A549 (cell line): ENCODE measurements around the gene KRTAP5-8. TPM values are rescaled to one million over a fixed set of nuclear protein-coding genes. Genes with fewer than 3 reads are reported as not detected.

ENCODE experiments used
- ATAC-seq, 2 experiments: fragments of 200-7000 bp in 1 of 2; fragments of >200 bp in 1 of 2; cut with Nextera tagmentation in 1 of 2; cut with Tn5 transposase in 1 of 2; 3 replicates each; pipeline versions ENCODE4 v1.8.0 to v1.9.1; 2018 to 2020; ENCODE audit warnings: mild to moderate bottlenecking in 1 of 2, moderate library complexity in 1 of 2
- CTCF ChIA-PET: fragments of 300-600 bp; sonication (Branson Sonifier 250); formaldehyde crosslinking; extraction: SDS; loops from one replicate; lab custom pipeline; 2021; ENCODE audit warnings: antibody characterized with exemption, inconsistent platforms; lab: Yijun Ruan, JAX
- POLR2A ChIA-PET: fragments of 350-600 bp; formaldehyde crosslinking; extraction: SDS; loops from one replicate; lab custom pipeline; 2021; ENCODE audit warnings: antibody characterized with exemption, inconsistent platforms; lab: Yijun Ruan, JAX
- DNase-seq, 2 experiments: peaks; one replicate each; pipeline versions ENCODE4 v3.0.0 to v3.0.0-alpha.2; 2011 to 2016; ENCODE audit warnings: low read depth in 1 of 2, low spot score in 1 of 2
- FAIRE-seq: peaks from 2 replicates; lab custom pipeline; 2011; peaks lifted over from hg19 to GRCh38; lab: Jason Lieb, UNC
- H3K27ac ChIP-seq, 2 experiments: fragments of >200 bp; sonication (Bioruptor Twin); formaldehyde crosslinking; 3 replicates each; pipeline ENCODE4 v1.5.1; 2016 to 2017
- H3K4me1 ChIP-seq: fragments of >200 bp; sonication (Bioruptor Twin); formaldehyde crosslinking; 3 replicates; pipeline ENCODE4 v1.6.1; 2016
- H3K4me2 ChIP-seq: fragments of >200 bp; sonication (Bioruptor Twin); formaldehyde crosslinking; 3 replicates; pipeline ENCODE4 v1.6.1; 2016
- H3K4me3 ChIP-seq: fragments of >200 bp; sonication (Bioruptor Twin); formaldehyde crosslinking; 3 replicates; pipeline ENCODE4 v1.5.1; 2016
- H3K9me3 ChIP-seq: fragments of >200 bp; sonication (Bioruptor Twin); formaldehyde crosslinking; 3 replicates; pipeline ENCODE4 v1.6.1; 2016
- ATOH8 ChIP-seq: fragments of 250-450 bp; sonication (Bioruptor Pico); IDR thresholded peaks from 2 replicates; pipeline ENCODE4 v1.5.0; 2020; ENCODE audit warnings: low read depth, mild to moderate bottlenecking, moderate library complexity
- BCL3 ChIP-seq: fragments of >200 bp; sonication (Bioruptor Twin); formaldehyde crosslinking; IDR thresholded peaks from 3 replicates; pipeline ENCODE4 v1.6.1; 2016
- CHD2 ChIP-seq: fragments of 150-350 bp; IDR thresholded peaks from 2 replicates; pipeline ENCODE4 v1.6.1; 2014; ENCODE audit warnings: low read length; ENCODE audit not compliant: partially characterized antibody
- ELK1 ChIP-seq: fragments of 150-350 bp; IDR thresholded peaks from 2 replicates; pipeline ENCODE4 v1.6.1; 2014; ENCODE audit warnings: low read depth, mild to moderate bottlenecking, low read length
- ESRRA ChIP-seq: fragments of 150-350 bp; IDR thresholded peaks from 2 replicates; pipeline ENCODE4 v1.6.1; 2014; ENCODE audit warnings: mild to moderate bottlenecking, low read length, borderline replicate concordance
- FOSL2 ChIP-seq, 2 experiments: fragments of 450-650 bp in 1 of 2; fragments of >200 bp in 1 of 2; sonication (Bioruptor Twin) in 1 of 2; formaldehyde crosslinking; IDR thresholded peaks; 2 replicates each; pipeline versions ENCODE4 v1.5.0 to v1.6.1; 2016 to 2020; ENCODE audit warnings: mild to moderate bottlenecking in 1 of 2, moderate library complexity in 1 of 2
- GATA3 ChIP-seq: IDR thresholded peaks from 2 replicates; pipeline ENCODE4 v1.6.1; 2012; ENCODE audit warnings: borderline replicate concordance
- HEYL ChIP-seq: fragments of 250-450 bp; sonication (Bioruptor Pico); IDR thresholded peaks from 2 replicates; pipeline ENCODE4 v1.8.0; 2021; ENCODE audit warnings: mild to moderate bottlenecking, moderate library complexity
- HOXA7 ChIP-seq: fragments of 250-450 bp; sonication (Bioruptor Pico); IDR thresholded peaks from 2 replicates; pipeline ENCODE4 v1.5.0; 2020; ENCODE audit warnings: mild to moderate bottlenecking, moderate library complexity
- HOXB13 ChIP-seq: fragments of 250-450 bp; sonication (Bioruptor Pico); IDR thresholded peaks from 2 replicates; pipeline ENCODE4 v1.5.0; 2020; ENCODE audit warnings: low read depth, mild to moderate bottlenecking, moderate library complexity
- HOXB5 ChIP-seq: fragments of 250-450 bp; sonication (Bioruptor Pico); IDR thresholded peaks from 2 replicates; pipeline ENCODE4 v1.5.0; 2020; ENCODE audit warnings: mild to moderate bottlenecking, moderate library complexity
- JUNB ChIP-seq: fragments of >200 bp; sonication (Bioruptor Twin); formaldehyde crosslinking; IDR thresholded peaks from 2 replicates; pipeline ENCODE4 v1.6.1; 2016
- MAX ChIP-seq: IDR thresholded peaks from 2 replicates; pipeline ENCODE4 v1.6.1; 2012
- NPAS2 ChIP-seq: fragments of 250-450 bp; sonication (Bioruptor Pico); IDR thresholded peaks from 2 replicates; pipeline ENCODE4 v1.8.0; 2022; ENCODE audit warnings: mild to moderate bottlenecking, moderate library complexity, borderline replicate concordance
- POLR2A ChIP-seq: IDR thresholded peaks from 2 replicates; pipeline ENCODE4 v1.6.1; 2012; ENCODE audit warnings: mild to moderate bottlenecking, low read length
- WGBS: methylation state at CpG from one replicate; pipeline ENCODE4 v1.1.6; 2017; ENCODE audit errors: missing lambda C conversion rate; 5-methylcytosine and 5-hydroxymethylcytosine counted together
- polyA plus RNA-seq, 4 experiments: library from polyadenylated mRNA; depleted of rRNA in 3 of 4; stranded (reverse); fragments of >200 nt; fragmentation: RNase III in 1 of 4; extraction: RNeasy Plus Mini Kit Qiagen cat#74134 plus additional on column Dnase treatment in 1 of 4; gene quantifications; 2 replicates in 3 of 4; 3 replicates in 1 of 4; pipeline ENCODE4 v1.2.3, GENCODE V29; 2011 to 2017
- TF ChIP-seq, protein P1 (sequence below): fragments of >200 bp; sonication (Bioruptor Twin); formaldehyde crosslinking; IDR thresholded peaks from 3 replicates; pipeline ENCODE4 v1.5.1; 2016
- TF ChIP-seq, protein P2 (sequence below): IDR thresholded peaks from 2 replicates; pipeline ENCODE4 v1.6.1; 2012

KRTAP5-8 gene
- polyA plus RNA-seq, 2 of the 4 experiments (the other 2 are of a cell fraction): not detected

DNA sequence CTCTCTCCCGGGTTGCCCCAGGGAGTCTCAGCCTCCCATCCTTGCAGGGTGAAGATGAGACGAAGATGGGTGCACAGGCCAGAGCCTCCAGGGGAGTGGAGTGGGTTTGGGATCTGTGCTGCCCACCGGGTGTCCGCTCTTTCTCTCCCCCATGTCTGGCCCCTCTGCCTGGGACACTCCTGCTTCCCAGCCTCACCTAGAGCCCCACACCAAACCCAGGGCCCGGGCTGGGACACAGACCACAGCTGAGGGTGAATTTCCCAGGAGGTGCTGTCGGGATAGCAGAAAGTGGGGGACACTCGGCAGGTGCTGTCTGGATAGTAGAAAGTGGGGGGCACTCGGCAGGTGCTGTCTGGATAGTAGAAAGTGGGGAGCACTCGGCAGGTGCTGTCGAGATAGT is 35.8 kb upstream of the KRTAP5-8 start:
- ChIA-PET CTCF (interaction anchor here (0.8 kb wide), 1 partner anchor 17 kb away, joined by 3 read pairs; no protein-coding TSS in a partner anchor), POLR2A (no interaction called here)
- Histone ChIP-seq H3K4me2 (no peak overlapping the region), H3K9me3 (no peaks in the 10 kb centered on the region), H3K4me3 (no peak overlapping the region), H3K4me1 (peaks cover 11% of the 10 kb centered on the region), H3K27ac (no peak overlapping the region)
- FAIRE-seq (no peak), DNase-seq (no peak), ATAC-seq (no peak)
- WGBS: 89% methylated on average over 10 of the region's 10 CpGs
- TF ChIP-seq, protein P1, sequence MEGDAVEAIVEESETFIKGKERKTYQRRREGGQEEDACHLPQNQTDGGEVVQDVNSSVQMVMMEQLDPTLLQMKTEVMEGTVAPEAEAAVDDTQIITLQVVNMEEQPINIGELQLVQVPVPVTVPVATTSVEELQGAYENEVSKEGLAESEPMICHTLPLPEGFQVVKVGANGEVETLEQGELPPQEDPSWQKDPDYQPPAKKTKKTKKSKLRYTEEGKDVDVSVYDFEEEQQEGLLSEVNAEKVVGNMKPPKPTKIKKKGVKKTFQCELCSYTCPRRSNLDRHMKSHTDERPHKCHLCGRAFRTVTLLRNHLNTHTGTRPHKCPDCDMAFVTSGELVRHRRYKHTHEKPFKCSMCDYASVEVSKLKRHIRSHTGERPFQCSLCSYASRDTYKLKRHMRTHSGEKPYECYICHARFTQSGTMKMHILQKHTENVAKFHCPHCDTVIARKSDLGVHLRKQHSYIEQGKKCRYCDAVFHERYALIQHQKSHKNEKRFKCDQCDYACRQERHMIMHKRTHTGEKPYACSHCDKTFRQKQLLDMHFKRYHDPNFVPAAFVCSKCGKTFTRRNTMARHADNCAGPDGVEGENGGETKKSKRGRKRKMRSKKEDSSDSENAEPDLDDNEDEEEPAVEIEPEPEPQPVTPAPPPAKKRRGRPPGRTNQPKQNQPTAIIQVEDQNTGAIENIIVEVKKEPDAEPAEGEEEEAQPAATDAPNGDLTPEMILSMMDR: no peak
- TF ChIP-seq POLR2A (no peak), FOSL2 (IDR thresholded peaks at IDR 0.05) (no peak), FOSL2 (CRISPR knock-in tag; IDR thresholded peaks at IDR 0.05) (no peak), MAX (no peak), HOXB5 (CRISPR knock-in tag) (no peak), ELK1 (no peak), HOXB13 (CRISPR knock-in tag) (no peak), ATOH8 (CRISPR knock-in tag) (no peak), JUNB (no peak), GATA3 (no peak), CHD2 (no peak), HEYL (CRISPR knock-in tag) (no peak)
- TF ChIP-seq, protein P2, sequence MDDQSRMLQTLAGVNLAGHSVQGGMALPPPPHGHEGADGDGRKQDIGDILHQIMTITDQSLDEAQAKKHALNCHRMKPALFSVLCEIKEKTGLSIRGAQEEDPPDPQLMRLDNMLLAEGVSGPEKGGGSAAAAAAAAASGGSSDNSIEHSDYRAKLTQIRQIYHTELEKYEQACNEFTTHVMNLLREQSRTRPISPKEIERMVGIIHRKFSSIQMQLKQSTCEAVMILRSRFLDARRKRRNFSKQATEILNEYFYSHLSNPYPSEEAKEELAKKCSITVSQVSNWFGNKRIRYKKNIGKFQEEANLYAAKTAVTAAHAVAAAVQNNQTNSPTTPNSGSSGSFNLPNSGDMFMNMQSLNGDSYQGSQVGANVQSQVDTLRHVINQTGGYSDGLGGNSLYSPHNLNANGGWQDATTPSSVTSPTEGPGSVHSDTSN: no peak

GRCh38 chr11:71502871-71503435 is 34.9 kb upstream of the KRTAP5-8 start:
- DNase-seq: no peak
- POLR2A ChIA-PET: no interaction called here
- no peak for TF ChIP-seq JUNB
- no peak for TF ChIP-seq ESRRA
- TF ChIP-seq, protein P2: no peak
- no peak for TF ChIP-seq NPAS2 (CRISPR knock-in tag)
- no peak for TF ChIP-seq BCL3
- TF ChIP-seq HEYL (CRISPR knock-in tag): no peak
- no peak for TF ChIP-seq HOXA7 (CRISPR knock-in tag)
- TF ChIP-seq HOXB5 (CRISPR knock-in tag): no peak
- TF ChIP-seq, all 56 proteins: peak for 0
- Histone ChIP-seq H3K4me1 (peaks cover 11% of the 10 kb centered on the region), H3K27ac (no peak overlapping the region), H3K4me3 (no peak overlapping the region), H3K4me2 (no peak overlapping the region), H3K9me3 (no peaks in the 10 kb centered on the region)
- FAIRE-seq (no peak), ATAC-seq (no peak)
- CTCF ChIA-PET: no interaction called here
- 98% methylated on average over 12 of the region's 15 CpGs for WGBS
